SKM-1 (cell line): ENCODE data around the gene GRK5.
A peak's percentile ranks its signal among the peaks of the same experiment; 100 is the strongest.

Source experiments
- DNase-seq: peaks from one replicate; lab custom pipeline; 2025; ENCODE audit not compliant: unreplicated experiment; lab: John Stamatoyannopoulos, UW

Gene GRK5

GRCh38 chr10:119398996-119399395 is 191.6 kb downstream of the GRK5 start:
- DNase-seq: no peak

- no peak for DNase-seq
Measured at GRCh38 chr10:119399466-119399865, 192.1 kb downstream of the GRK5 start.

GRCh38 chr10:119401671-119402395 is 194.5 kb downstream of the GRK5 start:
- no peak for DNase-seq

- peak; percentile 29 for DNase-seq
Measured at GRCh38 chr10:119403921-119404320, 196.6 kb downstream of the GRK5 start.

- peak; percentile 69 for DNase-seq
Measured at GRCh38 chr10:119404719-119405519, 197.5 kb downstream of the GRK5 start.

- DNase-seq: no peak
Measured at GRCh38 chr10:119405520-119405807, 198.1 kb downstream of the GRK5 start.

- no peak for DNase-seq
Measured at GRCh38 chr10:119406137-119406536, 198.8 kb downstream of the GRK5 start.

- DNase-seq: peak; percentile 22
Measured at GRCh38 chr10:119406601-119407253, 199.4 kb downstream of the GRK5 start.

GRCh38 chr10:119407254-119407777 is 199.9 kb downstream of the GRK5 start:
- no peak for DNase-seq

GRCh38 chr10:119408072-119408471 is 200.7 kb downstream of the GRK5 start:
- DNase-seq: no peak

GRCh38 chr10:119408969-119409371 is 201.6 kb downstream of the GRK5 start:
- DNase-seq: no peak

GRCh38 chr10:119409385-119409784 is 202.0 kb downstream of the GRK5 start:
- no peak for DNase-seq

- no peak for DNase-seq
Measured at GRCh38 chr10:119409906-119410305, 202.5 kb downstream of the GRK5 start.

GRCh38 chr10:119410361-119411116 is 203.2 kb downstream of the GRK5 start:
- no peak for DNase-seq

- no peak for DNase-seq
Measured at GRCh38 chr10:119412244-119413092, 205.1 kb downstream of the GRK5 start.

GRCh38 chr10:119413093-119413453 is 205.7 kb downstream of the GRK5 start:
- no peak for DNase-seq

- DNase-seq: no peak
Measured at GRCh38 chr10:119413471-119414080, 206.2 kb downstream of the GRK5 start.

GRCh38 chr10:119414081-119414611 is 206.8 kb downstream of the GRK5 start:
- DNase-seq: no peak

GRCh38 chr10:119415121-119415520 is 207.8 kb downstream of the GRK5 start:
- no peak for DNase-seq
